Neural cell (in vitro differentiated cells): ENCODE data around the gene SLC25A30.
"Not testable (repeated sequence)": the region's sequence is repeated elsewhere in the genome, so short reads cannot be mapped to it uniquely, and the experiment has no call there.

ENCODE experiments used
- EP300 ChIP-seq: fragments of 450-650 bp; conservative IDR thresholded peaks from 2 replicates; pipeline ENCODE4 v1.6.1; 2014; ENCODE audit warnings: antibody characterized with exemption, mild to moderate bottlenecking, moderate library complexity; ENCODE audit not compliant: poor library complexity, severe bottlenecking
- EZH2 ChIP-seq: fragments of 200-600, 300-800 bp; shearing (Covaris generic), sonication (generic); IDR thresholded peaks from 2 replicates; pipeline ENCODE4 v1.6.1; 2014; ENCODE audit warnings: antibody characterized with exemption, low read length, borderline replicate concordance, mild to moderate bottlenecking; ENCODE audit not compliant: insufficient read depth, poor library complexity, severe bottlenecking
- MXI1 ChIP-seq: fragments of 450-650 bp; conservative IDR thresholded peaks from 2 replicates; pipeline ENCODE4 v1.6.1; 2014; ENCODE audit warnings: antibody characterized with exemption, mild to moderate bottlenecking; ENCODE audit not compliant: poor library complexity, severe bottlenecking
- POLR2AphosphoS5 ChIP-seq: IDR thresholded peaks from 2 replicates; pipeline ENCODE4 v1.6.1; 2012
- RAD21 ChIP-seq: fragments of 450-650 bp; conservative IDR thresholded peaks from 2 replicates; pipeline ENCODE4 v1.6.1; 2014; ENCODE audit warnings: antibody characterized with exemption, mild to moderate bottlenecking, moderate library complexity
- SMC3 ChIP-seq: fragments of 450-650 bp; conservative IDR thresholded peaks from 2 replicates; pipeline ENCODE4 v1.6.1; 2014; ENCODE audit warnings: antibody characterized with exemption, mild to moderate bottlenecking, moderate library complexity; ENCODE audit not compliant: poor library complexity
- TAF1 ChIP-seq: IDR thresholded peaks from 2 replicates; pipeline ENCODE4 v1.6.1; 2012; ENCODE audit warnings: low read depth
- TF ChIP-seq, protein P1 (sequence below): fragments of 450-650 bp; IDR thresholded peaks from 2 replicates; pipeline ENCODE4 v1.5.1; 2014; ENCODE audit warnings: antibody characterized with exemption, mild to moderate bottlenecking, moderate library complexity; ENCODE audit not compliant: poor library complexity, severe bottlenecking
- TF ChIP-seq, protein P2 (sequence below): IDR thresholded peaks from 2 replicates; pipeline ENCODE4 v1.6.1; 2012; ENCODE audit warnings: borderline replicate concordance

DNA sequence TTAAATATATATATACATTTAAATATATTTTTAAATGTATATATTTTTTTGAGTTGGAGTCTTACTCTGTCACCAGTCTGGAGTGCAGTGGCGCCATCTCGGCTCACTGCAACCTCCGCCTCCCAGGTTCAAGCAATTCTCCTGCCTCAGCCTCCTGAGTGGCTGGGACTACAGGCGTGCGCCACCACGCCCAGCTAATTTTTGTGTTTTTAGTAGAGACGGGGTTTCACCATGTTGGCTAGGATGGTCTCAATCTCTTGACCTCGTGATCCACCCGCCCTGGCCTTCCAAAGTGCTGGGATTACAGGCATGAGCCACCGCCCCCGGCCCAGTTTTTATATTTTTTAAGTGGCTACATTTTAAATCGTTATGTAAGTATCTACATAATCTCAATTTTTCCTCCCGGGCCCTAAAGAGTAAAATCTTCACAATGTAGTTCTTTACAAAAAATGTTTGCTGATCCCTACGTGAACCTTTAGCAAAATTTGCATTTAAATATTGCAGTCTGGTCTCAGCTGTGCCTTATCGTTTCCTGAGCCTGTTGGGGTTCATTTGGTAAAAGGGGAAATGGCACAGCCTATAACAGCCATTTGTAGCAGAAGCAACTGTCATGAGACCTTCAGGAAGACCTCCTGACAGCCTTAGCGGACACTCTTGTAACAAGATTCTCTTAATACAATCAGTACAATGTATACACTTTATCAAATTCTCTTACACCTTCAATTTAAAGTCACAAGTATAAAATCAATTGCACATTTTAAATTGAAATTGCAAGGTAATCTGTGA, 8.1 kb upstream of the SLC25A30 start:
- not testable (repeated sequence) for TF ChIP-seq POLR2AphosphoS5, EZH2, SMC3, RAD21, MXI1, TAF1, EP300
- TF ChIP-seq, protein P1, sequence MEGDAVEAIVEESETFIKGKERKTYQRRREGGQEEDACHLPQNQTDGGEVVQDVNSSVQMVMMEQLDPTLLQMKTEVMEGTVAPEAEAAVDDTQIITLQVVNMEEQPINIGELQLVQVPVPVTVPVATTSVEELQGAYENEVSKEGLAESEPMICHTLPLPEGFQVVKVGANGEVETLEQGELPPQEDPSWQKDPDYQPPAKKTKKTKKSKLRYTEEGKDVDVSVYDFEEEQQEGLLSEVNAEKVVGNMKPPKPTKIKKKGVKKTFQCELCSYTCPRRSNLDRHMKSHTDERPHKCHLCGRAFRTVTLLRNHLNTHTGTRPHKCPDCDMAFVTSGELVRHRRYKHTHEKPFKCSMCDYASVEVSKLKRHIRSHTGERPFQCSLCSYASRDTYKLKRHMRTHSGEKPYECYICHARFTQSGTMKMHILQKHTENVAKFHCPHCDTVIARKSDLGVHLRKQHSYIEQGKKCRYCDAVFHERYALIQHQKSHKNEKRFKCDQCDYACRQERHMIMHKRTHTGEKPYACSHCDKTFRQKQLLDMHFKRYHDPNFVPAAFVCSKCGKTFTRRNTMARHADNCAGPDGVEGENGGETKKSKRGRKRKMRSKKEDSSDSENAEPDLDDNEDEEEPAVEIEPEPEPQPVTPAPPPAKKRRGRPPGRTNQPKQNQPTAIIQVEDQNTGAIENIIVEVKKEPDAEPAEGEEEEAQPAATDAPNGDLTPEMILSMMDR = not testable (repeated sequence)
- TF ChIP-seq, protein P2, sequence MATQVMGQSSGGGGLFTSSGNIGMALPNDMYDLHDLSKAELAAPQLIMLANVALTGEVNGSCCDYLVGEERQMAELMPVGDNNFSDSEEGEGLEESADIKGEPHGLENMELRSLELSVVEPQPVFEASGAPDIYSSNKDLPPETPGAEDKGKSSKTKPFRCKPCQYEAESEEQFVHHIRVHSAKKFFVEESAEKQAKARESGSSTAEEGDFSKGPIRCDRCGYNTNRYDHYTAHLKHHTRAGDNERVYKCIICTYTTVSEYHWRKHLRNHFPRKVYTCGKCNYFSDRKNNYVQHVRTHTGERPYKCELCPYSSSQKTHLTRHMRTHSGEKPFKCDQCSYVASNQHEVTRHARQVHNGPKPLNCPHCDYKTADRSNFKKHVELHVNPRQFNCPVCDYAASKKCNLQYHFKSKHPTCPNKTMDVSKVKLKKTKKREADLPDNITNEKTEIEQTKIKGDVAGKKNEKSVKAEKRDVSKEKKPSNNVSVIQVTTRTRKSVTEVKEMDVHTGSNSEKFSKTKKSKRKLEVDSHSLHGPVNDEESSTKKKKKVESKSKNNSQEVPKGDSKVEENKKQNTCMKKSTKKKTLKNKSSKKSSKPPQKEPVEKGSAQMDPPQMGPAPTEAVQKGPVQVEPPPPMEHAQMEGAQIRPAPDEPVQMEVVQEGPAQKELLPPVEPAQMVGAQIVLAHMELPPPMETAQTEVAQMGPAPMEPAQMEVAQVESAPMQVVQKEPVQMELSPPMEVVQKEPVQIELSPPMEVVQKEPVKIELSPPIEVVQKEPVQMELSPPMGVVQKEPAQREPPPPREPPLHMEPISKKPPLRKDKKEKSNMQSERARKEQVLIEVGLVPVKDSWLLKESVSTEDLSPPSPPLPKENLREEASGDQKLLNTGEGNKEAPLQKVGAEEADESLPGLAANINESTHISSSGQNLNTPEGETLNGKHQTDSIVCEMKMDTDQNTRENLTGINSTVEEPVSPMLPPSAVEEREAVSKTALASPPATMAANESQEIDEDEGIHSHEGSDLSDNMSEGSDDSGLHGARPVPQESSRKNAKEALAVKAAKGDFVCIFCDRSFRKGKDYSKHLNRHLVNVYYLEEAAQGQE = not testable (repeated sequence)
